Ecto neural progenitor cell (in vitro differentiated cells): ENCODE measurements around the gene RMND5B.
"Not testable (repeated sequence)": the region's sequence is repeated elsewhere in the genome, so short reads cannot be mapped to it uniquely, and the experiment has no call there.

Experiments used
- DNase-seq: peaks from one replicate; pipeline ENCODE4 v3.0.0-alpha.2; 2018; ENCODE audit warnings: low spot score

Gene RMND5B

DNA sequence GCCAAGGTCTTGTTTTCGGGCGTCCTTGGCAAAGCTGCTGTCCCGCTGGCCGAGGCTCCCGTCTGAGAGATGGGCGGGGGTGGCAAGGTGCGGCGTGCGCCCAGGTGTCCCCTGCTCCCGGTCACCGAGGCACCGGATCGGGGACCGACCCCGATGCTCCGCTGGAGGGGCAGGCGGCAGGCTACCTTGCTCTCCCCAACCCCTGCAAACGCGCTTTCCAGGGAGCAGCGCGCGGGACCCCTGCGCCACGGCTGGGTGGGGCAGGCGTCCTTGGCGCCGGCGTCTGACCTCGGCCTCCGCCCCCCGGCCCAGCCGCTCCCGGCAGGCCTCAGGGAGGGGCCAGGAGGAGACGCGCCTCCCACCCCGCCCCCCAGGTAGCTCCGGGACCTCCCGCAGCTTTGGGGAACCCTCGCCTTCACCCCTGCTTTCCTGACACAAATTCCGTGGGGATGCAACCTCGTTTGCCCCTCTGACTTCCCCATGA is 16.9 kb upstream of the RMND5B start:
- no peak for DNase-seq

DNA sequence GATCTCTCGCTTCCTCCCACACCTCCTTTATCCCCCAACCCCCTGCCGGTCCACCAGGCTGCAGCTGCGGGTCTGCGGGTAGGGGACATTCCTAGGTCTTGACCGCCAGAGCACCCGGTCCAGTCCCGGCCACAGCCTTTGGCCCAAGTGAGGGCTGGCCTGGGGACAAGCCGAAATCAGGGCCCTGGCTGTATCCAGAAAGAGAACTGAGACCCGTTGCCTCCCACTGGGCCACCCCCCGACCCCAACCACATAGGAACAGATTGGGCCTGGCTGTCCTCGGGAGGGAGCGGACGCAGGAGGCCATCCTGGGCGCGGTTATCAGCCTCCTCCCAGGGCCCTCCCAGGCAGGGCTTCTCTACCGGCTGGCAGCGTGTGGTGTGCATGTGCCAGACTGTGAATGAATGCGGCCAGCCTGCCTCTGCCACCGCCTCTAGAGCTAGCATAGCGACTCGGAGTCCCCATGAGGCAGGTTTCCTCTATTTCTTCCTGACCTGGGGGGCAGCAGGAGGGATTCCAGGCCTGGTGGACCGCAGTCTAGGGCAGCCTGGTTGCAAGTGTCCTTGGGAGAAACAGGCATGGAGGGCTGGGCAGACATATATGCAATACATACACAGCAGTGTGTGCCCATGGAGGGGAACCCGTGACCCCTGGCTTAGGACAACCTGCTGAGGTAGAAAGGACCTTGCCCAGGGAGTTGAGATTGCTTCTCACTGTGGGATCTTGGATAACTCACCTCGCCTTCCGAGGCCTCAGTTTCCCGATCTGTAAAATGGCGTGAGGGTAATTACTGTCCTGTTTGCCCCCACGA is 16.3 kb upstream of the RMND5B start:
- DNase-seq, result peak; percentile 71

DNA sequence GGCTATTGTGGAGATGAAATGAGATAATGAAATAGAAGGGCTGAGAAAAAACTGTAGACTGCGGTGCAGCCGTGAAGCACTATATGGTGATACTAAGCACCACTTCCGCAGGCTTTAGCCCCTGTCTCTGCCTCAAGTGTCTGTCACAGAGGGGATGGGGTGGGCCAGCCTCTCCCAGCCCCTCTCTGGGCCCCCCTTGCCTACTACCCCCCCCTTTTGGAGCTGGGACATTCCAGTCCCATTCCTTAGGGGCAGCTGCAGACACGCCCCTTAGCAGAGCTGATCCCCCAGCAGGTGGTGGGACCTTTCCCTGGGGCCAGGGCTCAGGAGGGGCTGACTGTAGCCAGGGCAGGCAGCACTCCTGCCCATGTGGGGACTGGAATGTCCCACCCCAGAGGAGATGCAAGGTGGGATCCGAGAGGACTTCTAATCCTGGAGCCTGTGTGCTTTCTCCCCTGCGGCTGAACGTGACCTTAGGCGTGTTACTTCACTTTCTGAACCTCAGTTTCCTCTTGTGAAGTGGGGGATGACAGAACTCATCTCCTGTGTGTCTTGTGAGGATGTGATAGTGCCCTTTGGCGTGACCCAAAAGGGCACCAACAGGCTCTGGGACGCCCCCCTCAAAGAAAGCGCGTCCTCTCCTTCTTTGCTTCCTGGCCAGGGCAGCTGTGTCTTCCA is 15.5 kb upstream of the RMND5B start:
- peak; percentile 89 for DNase-seq

DNA sequence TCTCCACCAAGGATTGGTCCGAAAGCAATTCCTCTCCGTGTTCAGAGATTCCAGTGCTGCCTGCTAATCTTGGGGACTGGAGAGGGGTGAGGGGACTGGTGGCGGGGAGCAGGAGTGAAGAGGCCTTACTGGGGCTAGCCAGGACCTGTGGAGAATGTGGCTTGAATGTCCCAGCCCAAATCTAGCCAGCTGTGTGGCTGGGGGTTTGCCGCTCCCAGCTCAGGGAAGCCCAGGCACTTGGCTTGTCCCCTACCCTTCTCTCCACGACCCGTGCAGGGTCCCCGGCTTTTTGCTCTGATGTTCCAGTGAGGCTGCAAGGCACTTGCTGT is 15.0 kb upstream of the RMND5B start:
- DNase-seq, result no peak

DNA sequence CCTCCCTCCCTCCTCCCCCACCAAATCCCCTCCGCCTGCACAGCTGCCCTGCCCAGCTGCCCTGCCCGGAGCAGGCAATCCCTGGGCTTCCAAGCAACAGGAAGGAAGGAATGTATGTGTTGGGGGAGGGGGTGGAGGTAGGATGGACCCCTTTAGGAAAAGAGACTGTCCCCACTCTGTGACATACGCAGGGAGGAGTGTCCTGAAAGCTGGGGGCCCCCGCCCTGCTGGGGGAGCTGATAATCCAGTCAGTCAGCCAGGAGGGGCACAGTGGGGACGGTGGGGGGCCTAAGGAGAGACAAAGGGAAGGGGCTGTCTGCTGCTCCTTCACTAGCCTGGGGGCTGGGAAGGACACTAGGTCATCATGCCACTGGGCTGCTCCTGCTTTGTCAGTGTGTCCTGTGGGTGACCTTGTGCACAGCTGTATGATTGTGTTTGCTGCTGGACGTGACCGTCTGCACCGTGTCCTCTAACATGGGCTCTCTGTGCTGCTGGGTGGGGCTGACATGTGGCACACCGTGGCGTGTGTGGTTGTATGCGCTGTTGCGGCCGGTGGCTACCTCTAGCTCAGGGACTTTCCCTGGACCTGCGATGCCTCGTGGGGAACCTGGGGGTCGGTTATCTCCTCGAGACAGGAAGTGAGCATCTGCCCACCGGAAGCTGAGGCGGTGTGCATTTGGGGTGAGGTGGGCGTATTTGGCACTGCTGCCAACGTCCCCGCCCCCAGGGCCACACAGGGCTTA is 14.5 kb upstream of the RMND5B start:
- peak; percentile 87 for DNase-seq

DNA sequence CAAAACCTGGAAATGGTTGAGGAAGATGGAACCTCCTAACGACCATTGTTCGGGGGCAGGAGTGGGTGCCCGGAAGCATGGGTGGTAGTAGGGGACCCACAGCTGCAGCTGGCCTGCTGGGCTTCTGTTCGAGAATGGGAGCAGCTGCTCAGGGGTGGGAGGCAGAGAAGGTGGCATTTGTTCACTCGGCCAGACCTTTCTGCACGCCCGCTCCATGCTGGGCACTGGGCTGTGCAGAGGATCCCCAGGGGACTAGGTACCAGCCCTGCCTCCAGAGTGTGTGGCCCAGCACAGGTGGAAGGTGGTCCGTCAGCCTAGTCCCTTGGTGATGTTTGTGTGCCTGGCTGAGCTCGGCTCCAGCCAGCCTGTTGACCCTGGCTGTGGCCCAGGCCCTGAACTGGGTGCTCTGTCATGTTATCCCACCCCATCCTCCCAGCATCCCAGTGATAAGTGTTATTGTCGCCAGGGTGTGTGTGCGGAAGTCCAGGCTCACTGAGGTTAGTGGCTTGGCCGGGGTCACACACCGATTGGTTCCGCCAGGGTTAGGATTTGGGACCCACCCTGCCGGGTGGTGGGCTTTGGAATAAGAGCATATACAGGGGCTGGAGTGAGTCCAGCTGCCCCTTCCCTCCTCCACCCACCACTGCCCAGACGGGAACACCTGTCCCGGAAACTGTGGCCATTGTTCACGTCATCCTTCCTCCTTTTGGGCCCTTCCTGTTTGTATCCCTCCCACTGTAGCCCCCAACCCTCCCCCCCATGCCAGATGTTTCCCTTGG is 12.7 kb upstream of the RMND5B start:
- no peak for DNase-seq

DNA sequence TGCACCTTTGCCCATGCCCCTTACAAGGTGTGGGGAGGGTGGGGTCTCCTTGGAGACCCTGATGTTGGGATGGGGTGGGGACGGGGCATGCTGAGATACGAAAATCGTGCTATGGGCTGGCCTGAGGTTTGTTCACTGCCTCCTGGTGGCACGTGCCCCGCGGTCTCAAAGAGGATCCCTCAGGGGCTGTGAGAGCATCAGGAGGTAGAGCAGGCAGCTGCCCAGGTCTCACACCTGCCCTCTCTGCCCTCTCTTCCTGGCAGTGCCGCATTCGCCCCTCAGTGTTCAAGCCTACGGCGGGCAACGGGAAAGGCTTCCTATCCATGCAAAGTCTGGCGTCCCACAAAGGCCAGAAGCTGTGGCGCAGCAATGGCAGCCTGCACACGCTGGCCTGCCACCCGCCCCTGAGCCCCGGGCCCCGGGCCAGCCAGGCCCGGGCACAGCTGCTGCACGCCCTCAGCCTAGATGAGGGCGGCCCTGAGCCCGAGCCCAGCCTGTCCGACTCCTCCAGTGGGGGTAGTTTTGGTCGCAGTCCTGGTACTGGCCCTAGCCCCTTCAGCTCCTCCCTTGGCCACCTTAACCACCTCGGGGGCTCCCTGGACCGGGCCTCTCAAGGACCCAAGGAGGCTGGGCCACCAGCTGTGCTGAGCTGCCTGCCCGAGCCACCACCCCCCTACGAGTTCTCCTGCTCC is 10.8 kb upstream of the RMND5B start:
- DNase-seq, result no peak

DNA sequence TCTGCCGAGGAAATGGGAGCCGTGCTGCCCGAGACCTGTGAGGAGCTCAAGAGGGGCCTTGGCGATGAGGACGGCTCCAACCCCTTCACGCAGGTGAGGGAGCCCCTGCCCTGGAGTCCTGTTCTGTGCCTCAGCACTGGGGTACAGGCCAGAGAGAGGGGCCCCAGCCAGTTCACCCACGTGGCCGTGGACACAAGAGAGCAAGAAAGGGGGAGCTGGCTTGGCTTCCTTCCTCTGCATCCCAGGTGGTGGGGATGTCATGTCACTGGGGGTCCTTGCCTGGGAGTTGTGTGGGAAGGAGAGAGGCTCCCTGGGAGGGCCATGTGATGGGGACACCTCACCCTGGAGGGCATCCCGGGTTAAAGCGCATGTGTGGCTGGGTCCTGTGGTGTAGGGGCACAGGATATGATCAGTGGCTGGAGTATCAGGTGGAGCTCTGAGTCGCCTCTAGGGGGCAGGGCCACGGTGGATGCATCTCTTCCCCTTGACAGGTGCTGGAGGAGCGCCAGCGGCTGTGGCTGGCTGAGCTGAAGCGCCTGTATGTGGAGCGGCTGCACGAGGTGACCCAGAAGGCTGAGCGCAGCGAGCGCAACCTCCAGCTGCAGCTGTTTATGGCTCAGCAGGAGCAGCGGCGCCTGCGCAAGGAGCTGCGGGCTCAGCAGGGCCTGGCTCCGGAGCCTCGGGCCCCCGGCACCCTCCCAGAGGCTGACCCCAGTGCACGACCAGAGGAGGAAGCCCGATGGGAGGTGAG is 10.0 kb upstream of the RMND5B start:
- peak; percentile 73 for DNase-seq

DNA sequence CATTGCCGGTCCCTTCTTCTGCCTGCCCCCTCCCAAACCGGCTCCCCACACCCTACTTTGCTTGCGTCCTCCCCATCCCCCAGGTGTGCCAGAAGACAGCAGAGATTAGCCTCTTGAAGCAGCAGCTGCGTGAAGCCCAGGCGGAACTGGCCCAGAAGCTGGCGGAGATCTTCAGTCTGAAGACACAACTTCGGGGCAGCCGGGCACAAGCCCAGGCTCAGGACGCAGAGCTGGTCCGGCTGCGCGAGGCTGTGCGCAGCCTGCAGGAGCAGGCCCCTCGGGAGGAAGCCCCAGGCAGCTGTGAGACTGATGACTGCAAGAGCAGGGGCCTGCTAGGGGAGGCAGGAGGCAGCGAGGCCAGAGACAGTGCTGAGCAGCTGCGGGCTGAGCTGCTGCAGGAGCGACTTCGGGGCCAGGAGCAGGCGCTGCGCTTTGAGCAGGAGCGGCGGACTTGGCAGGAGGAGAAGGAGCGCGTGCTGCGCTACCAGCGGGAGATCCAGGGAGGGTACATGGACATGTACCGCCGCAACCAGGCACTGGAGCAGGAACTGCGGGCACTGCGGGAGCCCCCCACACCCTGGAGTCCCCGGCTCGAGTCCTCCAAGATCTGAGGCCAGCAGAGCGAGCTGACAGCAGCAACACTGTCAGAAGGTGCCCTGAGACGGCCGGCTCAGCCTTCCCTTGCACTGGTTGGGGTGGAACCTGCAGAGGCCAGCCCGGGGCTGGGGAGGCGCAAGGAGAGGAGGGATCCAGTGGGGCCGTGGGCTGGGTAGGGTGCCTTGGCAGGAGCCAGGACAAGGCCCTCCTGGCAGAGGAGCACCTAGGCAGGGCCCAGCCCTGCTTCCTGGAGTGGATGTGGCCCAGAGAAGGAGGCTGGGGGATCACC is 9.2 kb upstream of the RMND5B start:
- no peak for DNase-seq

DNA sequence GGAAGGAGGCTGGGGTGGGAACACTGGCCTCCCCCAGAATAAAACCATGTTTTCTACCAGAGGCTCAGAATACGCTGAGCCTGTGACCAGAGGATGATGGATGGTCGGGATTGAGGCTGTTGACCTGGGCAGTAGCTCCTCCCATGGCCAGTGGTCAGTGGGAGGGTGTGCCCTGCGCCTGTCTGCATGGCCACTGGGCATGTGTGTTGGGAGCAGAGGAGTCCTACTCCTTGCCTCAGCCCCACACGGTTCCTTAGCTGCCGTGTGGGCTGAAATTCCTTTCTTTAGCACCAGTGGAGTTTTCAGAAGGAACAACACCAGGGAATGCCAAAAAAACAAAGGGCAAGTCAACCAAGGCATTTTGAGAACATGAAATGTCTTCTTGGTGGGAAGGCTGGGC is 8.5 kb upstream of the RMND5B start:
- DNase-seq, result no peak

DNA sequence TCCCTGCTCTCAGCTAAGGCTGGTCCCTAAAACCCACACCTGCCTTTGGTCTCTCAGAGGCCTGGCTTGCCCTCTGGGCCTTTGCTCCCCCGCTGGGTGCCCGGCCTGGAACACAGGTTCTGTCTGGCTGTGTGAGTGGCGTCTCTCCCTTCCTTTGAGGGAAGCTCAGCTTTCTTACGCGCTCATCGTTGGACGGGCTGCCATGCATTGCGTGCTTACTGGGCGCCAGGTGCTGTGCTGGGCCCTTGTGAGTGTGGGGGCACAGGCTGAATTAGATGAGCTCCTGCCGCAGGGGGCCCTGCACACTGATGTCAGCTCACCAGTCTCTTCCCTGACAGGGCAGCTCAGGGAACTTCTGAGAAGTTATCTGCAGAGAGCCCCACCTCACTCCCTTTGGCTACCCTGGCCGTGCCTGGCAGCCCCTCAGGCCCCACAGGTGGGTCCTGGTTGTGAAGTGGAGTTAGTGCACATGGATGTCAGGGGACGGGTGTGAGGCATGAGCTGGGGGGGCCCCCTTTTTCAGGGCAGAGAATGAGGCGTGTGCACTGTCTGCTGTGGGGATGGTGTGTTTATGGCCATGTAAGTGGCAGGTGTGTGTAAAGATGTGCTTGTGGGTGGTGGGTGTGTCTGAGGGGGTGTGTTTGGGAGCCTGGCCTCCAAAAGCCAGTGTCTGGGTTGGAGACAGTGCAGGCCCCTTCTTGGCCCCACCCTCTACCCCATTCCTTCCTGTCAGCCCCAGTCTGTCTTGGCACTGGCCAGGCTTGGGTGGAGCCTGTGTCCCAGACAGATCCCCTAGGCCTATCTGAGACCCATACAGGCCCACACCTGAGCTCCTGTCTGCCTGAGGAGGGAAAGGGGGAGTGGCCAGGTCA is 7.5 kb upstream of the RMND5B start:
- no peak for DNase-seq

DNA sequence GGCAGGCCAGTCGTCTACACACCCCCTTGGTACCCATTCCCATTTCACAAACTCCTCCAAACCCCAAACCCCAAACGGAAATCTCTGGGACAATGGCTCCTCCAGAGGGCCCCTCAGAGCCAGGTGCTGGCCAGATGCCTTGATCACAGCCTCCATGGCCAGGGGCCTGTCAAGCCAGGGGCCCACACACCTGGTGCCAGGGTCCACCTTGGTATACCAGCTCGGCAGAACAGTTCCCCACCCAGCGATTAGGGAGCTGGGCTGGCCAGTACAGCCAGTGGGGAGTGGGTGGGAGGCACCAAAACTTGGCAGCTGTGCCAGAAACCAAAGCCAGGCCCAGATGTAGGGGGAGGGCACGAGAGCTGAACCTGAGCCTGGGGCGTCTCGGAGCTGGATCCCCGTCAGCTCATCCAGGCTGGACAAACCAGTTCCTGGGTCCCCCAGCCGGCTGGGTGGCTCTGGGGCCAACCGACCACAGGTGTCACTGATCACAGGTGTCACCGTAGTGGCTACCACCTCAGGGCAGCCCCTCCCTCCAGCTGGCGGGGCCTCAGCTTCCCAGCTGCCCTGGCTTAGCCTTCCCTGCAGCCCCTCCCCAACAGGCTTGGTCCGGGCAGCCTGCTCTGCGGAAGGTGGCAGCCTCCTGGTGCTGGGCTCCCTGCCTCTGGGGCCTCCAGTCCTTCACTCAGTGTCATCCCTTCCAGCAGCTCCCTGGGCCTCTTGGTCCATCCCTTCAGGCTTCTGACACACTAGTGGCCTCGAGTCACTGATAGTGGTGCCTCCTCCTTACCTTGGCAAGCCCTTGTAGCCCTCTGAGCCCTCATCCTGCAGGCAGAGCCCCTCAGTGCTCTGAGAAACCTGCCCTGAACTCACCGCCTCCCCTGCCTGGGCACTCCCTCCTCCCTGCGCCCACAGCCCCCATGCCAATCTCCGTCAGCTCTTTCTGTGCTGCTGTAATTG is 6.6 kb upstream of the RMND5B start:
- no peak for DNase-seq

DNA sequence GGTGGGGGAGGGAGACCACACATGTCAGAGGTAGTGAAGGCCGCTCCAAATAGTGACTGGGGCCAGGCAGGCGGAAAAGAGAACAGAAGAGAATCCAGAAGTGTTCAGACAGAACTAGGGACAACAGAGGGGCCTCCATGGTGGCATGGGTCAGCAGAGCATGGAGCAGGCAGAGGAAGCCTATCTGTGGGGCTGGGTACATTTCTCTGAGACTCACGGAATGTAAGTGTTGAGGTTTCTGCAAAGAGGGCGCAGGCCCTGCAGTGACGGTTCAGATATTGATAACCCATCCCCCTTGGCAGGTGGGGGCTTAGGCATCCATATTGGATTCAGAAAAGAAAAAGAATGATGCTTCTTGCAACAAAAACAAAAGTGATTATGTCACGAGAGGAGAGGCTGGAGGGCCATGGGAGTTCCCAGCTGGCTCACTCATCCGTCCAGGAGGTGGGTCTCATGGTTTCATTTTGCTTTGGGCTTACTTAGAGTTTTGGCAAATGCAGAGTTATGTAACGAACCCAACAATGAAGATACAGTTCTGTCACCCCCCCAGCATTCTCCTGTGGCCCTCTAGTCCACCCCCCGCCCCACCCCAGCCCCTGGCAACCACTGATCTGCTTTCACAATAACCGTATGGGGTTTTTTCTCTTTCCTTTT is 5.4 kb upstream of the RMND5B start:
- no peak for DNase-seq

DNA sequence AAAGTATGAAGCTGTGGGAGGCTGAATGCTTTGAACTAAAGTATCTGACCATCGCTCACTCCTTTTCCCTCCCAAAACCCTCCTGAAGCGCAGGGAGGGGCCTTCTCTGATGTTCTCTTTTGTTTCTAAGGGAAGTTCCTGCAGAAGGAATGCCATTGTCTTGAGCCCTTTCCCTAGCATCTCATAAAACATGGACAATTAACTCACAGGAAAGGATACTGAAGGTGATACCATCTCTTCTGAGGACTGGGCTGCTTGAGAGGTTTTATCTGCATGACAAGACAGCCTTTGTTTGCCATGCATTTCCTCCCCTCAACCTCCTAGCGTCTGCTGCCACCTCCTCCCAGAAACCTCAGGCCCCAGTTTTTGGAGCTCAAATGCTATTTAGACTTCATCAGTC is 4.3 kb upstream of the RMND5B start:
- no peak for DNase-seq

DNA sequence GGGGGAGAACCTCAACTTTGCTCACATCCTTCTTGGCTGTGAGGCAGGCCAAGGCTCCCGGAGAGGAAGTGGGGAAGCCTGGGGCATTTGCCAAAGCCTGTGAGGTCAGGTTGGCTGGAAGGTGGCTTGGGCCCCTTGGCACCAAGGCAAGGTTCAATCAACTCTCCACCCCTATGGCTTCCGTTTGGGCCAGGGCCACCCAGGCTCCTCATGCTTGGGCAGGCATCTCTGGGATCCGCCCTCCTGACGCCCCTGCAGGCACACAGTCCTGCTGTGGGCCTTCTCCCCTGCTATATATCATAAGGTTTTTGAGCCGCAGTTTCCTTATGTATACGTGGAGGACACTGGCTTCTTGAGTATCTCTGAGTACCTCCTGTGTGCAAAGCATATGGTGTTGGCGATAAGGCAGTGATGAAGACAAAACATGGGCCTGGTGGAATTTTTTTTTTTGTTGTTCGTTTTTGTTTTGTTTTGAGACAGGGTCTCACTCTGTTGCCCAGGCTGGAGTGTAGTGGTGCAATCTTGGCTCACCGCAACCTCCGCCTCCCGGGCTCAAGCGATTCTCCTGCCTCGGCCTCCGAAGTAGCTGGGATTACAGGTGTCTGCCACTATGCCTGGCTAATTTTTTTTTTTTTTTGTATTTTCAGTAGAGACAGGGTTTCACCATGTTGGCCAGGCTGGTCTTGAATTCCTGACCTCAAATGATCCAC is 3.4 kb upstream of the RMND5B start:
- DNase-seq, result not testable (repeated sequence)

DNA sequence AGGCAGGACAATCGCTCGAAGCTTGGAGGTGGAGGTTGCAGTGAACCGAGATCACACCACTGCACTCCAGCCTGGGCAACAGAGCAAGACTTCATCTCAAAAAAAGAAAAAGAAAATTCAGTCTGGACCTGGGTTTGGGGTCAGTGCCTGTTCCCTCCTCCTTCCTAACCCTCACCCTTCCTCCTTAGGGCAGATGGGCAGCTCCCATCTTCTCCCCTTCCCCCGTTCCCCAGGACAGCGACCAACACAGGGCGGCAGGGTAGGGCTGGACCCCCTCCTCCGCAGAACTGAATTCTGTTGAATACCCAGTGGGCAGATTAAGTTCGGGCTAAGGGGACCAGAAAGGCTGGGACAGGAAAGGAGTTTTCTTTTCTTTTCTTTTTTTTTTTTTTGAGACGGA is 1.5 kb upstream of the RMND5B start:
- no peak for DNase-seq

DNA sequence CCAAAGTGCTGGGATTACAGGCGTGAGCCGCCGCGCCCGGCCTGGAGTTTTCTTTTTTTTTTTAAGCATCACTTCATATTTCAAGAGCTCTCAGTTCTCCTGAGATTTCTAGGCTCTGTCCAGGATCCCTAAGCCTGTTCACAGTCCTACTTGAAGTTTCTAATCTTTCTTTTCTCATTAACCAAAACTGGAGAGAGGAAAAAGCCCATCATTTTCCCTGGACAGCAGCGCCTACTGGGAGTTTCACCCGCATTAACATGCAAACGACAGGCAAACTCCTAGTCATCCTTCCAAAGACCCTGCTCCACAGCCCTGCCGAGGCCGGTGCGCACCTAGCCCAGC is 609 bp upstream of the RMND5B start:
- DNase-seq, result not testable (repeated sequence)
